Measurements from ENCODE around the gene GCLC.

GRCh38 chr6:53543359-53544216 lies 1.3 kb downstream of the GCLC start:
- TF ChIP-seq CTCF (optimal IDR thresholded peaks at IDR 0.05 in 1 of 3, IDR thresholded peaks at IDR 0.05 in 1 of 3, conservative IDR thresholded peaks at IDR 0.05 in 1 of 3; ENCODE audit: extremely low read depth in 1 of 3, insufficient read depth in 2 of 3, low read length in 3 of 3): no peak
- no peak for TF ChIP-seq EZH2 (IDR thresholded peaks at IDR 0.05; ENCODE audit: low read length)
